H1 (cell line): ENCODE measurements around the gene NXPH2.
"Not testable (repeated sequence)": the region's sequence is repeated elsewhere in the genome, so short reads cannot be mapped to it uniquely, and the experiment has no call there.

Source experiments
- BRCA1 ChIP-seq: IDR thresholded peaks from 2 replicates; pipeline ENCODE4 v1.6.1; 2012; ENCODE audit warnings: low read depth, low read length, improper control_type of control experiment
- CEBPB ChIP-seq: IDR thresholded peaks from 2 replicates; pipeline ENCODE4 v1.6.1; 2012; ENCODE audit warnings: low read depth, low read length
- CHD2 ChIP-seq: IDR thresholded peaks from 2 replicates; pipeline ENCODE4 v1.6.1; 2012; ENCODE audit warnings: low read length, improper control_type of control experiment
- CTCF ChIP-seq, 3 experiments: IDR thresholded peaks; 1 replicate in 2 of 3; 2 replicates in 1 of 3; pipeline versions ENCODE4 v1.5.1 to v1.6.1; 2011; ENCODE audit warnings: low read length in 3 of 3, mild to moderate bottlenecking in 3 of 3, inconsistent platforms in 2 of 3, low read depth in 1 of 3, moderate library complexity in 1 of 3; ENCODE audit not compliant: insufficient read depth in 1 of 3; ENCODE audit errors: control extremely low read depth in 1 of 3
- EZH2 ChIP-seq: fragments of 200-600 bp; sonication (generic); IDR thresholded peaks from 2 replicates; pipeline ENCODE4 v1.7.1; 2012; ENCODE audit warnings: low read depth, mild to moderate bottlenecking, moderate library complexity, low read length, inconsistent platforms; ENCODE audit not compliant: severe bottlenecking
- FOSL1 ChIP-seq: IDR thresholded peaks from 2 replicates; pipeline ENCODE4 v1.6.1; 2011; ENCODE audit warnings: mild to moderate bottlenecking, low read depth, low read length, moderate library complexity; ENCODE audit not compliant: insufficient read depth
- JUND ChIP-seq: IDR thresholded peaks from 2 replicates; pipeline ENCODE4 v1.6.1; 2011; ENCODE audit warnings: mild to moderate bottlenecking, improper control_type of control experiment, low read length
- RAD21 ChIP-seq, 2 experiments: IDR thresholded peaks in 1 of 2; conservative IDR thresholded peaks in 1 of 2; 2 replicates each; pipeline ENCODE4 v1.6.1; 2011; ENCODE audit warnings: low read depth in 2 of 2, low read length in 2 of 2, improper control_type of control experiment in 1 of 2, inconsistent platforms in 1 of 2, mild to moderate bottlenecking in 1 of 2, moderate library complexity in 1 of 2
- RFX5 ChIP-seq: IDR thresholded peaks from 2 replicates; pipeline ENCODE4 v1.6.1; 2011; ENCODE audit warnings: low read depth, low read length, improper control_type of control experiment, borderline replicate concordance
- YY1 ChIP-seq: IDR thresholded peaks from 2 replicates; pipeline ENCODE4 v1.6.1; 2011; ENCODE audit warnings: low read depth, mild to moderate bottlenecking, low read length

- not testable (repeated sequence) for TF ChIP-seq YY1; BRCA1; CTCF (IDR thresholded peaks at IDR 0.05; ENCODE audit: control extremely low read depth in 1 of 3, insufficient read depth in 1 of 3, low read depth in 1 of 3, low read length in 3 of 3); CEBPB; RAD21 (IDR thresholded peaks at IDR 0.05 in 1 of 2, conservative IDR thresholded peaks at IDR 0.05 in 1 of 2; ENCODE audit: low read depth in 2 of 2, low read length in 2 of 2); EZH2; RFX5; JUND; CHD2; FOSL1
Measured at GRCh38 chr2:138644776-138645175, 135.4 kb downstream of the NXPH2 start.
